MCF 10A (cell line): ENCODE data around the gene GAS6. TPM values are rescaled to one million over a fixed set of nuclear protein-coding genes. Genes with fewer than 3 reads are reported as not detected.
"Not testable (repeated sequence)": the region's sequence is repeated elsewhere in the genome, so short reads cannot be mapped to it uniquely, and the experiment has no call there.

Experiments
- BruUV-seq: library from RNA; stranded (reverse); fragments of 400-500 nt; replicated peaks from 2 replicates; lab custom pipeline; 2021; lab: Mats Ljungman, UMichigan
- CTCF ChIA-PET: fragments of 300-600 bp; sonication (Branson Sonifier 250); formaldehyde crosslinking; extraction: SDS; loops from one replicate; lab custom pipeline; 2021; ENCODE audit warnings: antibody characterized with exemption, inconsistent platforms; lab: Yijun Ruan, JAX
- POLR2A ChIA-PET: fragments of 300-600, 350-650 bp; sonication (Branson Sonifier 250); formaldehyde crosslinking; extraction: SDS; loops from one replicate; lab custom pipeline; 2020; ENCODE audit warnings: antibody characterized with exemption, inconsistent platforms; lab: Yijun Ruan, JAX
- DNase-seq: peaks from one replicate; pipeline ENCODE4 v3.0.0-alpha.2; 2018; ENCODE audit not compliant: unreplicated experiment
- H3K27ac Mint-ChIP-seq: one replicate; pipeline ENCODE4 v1.8.0; 2022; ENCODE audit warnings: mild to moderate bottlenecking, low read depth, mixed read lengths; ENCODE audit not compliant: unreplicated experiment
- H3K27me3 Mint-ChIP-seq: one replicate; pipeline ENCODE4 v1.8.0; 2022; ENCODE audit warnings: mixed read lengths; ENCODE audit not compliant: insufficient read depth, unreplicated experiment
- H3K36me3 Mint-ChIP-seq: one replicate; pipeline ENCODE4 v1.8.0; 2022; ENCODE audit warnings: mild to moderate bottlenecking, moderate library complexity, mixed read lengths; ENCODE audit not compliant: insufficient read depth, unreplicated experiment
- H3K4me1 Mint-ChIP-seq: one replicate; pipeline ENCODE4 v1.8.0; 2022; ENCODE audit warnings: mixed read lengths; ENCODE audit not compliant: insufficient read depth, unreplicated experiment
- H3K4me3 Mint-ChIP-seq: one replicate; pipeline ENCODE4 v1.8.0; 2022; ENCODE audit warnings: mild to moderate bottlenecking, moderate library complexity, mixed read lengths; ENCODE audit not compliant: unreplicated experiment
- H3K9me3 Mint-ChIP-seq: one replicate; pipeline ENCODE4 v1.8.0; 2022; ENCODE audit warnings: mixed read lengths; ENCODE audit not compliant: unreplicated experiment
- CTCF ChIP-seq: fragments of 200-600 bp; IDR thresholded peaks from one replicate; pipeline ENCODE4 v1.8.0; 2022; ENCODE audit warnings: antibody characterized with exemption, mild to moderate bottlenecking; ENCODE audit not compliant: unreplicated experiment
- intact Hi-C: fragments of 100-400 bp; cut with micrococcal nuclease; formaldehyde crosslinking; loops from 2 replicates; pipeline ENCODE4 v1.14.1; 2022
- total RNA-seq: library from RNA; stranded (reverse); gene quantifications from 2 replicates; pipeline ENCODE4 v1.2.3, GENCODE V29; 2022

Gene GAS6
- total RNA-seq, 1 experiment from 2014 or later = 92.3 TPM

- Mint-ChIP-seq H3K27me3 (no peaks in the 10 kb centered on the region), H3K4me3 (no peak overlapping the region), H3K4me1 (no peaks in the 10 kb centered on the region), H3K9me3 (no peaks in the 10 kb centered on the region), H3K27ac (no peak overlapping the region), H3K36me3 (no peaks in the 10 kb centered on the region)
- POLR2A ChIA-PET = no interaction called here
- CTCF ChIA-PET = no interaction called here
- intact Hi-C loops = no loop called here
- no peak for DNase-seq
- TF ChIP-seq CTCF = no peak
- no TSS peak for BruUV-seq
Measured at GRCh38 chr13:113791226-113791625, 72.7 kb downstream of the GAS6 start.

- H3K36me3 Mint-ChIP-seq, H3K27me3 Mint-ChIP-seq, H3K4me1 Mint-ChIP-seq, intact Hi-C loops, POLR2A ChIA-PET, DNase-seq, H3K9me3 Mint-ChIP-seq, H3K27ac Mint-ChIP-seq, BruUV-seq, H3K4me3 Mint-ChIP-seq: not testable (repeated sequence)
- CTCF ChIA-PET = interaction anchor here (0.6 kb wide), 1 partner anchor 12 kb away, joined by 3 read pairs; no protein-coding TSS in a partner anchor
Measured at GRCh38 chr13:113789931-113790330, 73.9 kb downstream of the GAS6 start.

- no peak for TF ChIP-seq CTCF
- no peaks in the 10 kb centered on the region for H3K9me3 Mint-ChIP-seq
- no peak overlapping the region for H3K27ac Mint-ChIP-seq
- intact Hi-C loops = no loop called here
- no peak overlapping the region for H3K4me3 Mint-ChIP-seq
- H3K27me3 Mint-ChIP-seq = no peaks in the 10 kb centered on the region
- CTCF ChIA-PET = interaction anchor here (0.6 kb wide), 1 partner anchor 13 kb away, joined by 3 read pairs; no protein-coding TSS in a partner anchor
- no TSS peak for BruUV-seq
- POLR2A ChIA-PET = no interaction called here
- no peak for DNase-seq
- H3K36me3 Mint-ChIP-seq = no peaks in the 10 kb centered on the region
- no peaks in the 10 kb centered on the region for H3K4me1 Mint-ChIP-seq
Measured at GRCh38 chr13:113789167-113789566, 74.7 kb downstream of the GAS6 start.

- intact Hi-C loops = no loop called here
- no peak overlapping the region for H3K27ac Mint-ChIP-seq
- no peak for DNase-seq
- no peaks in the 10 kb centered on the region for H3K4me1 Mint-ChIP-seq
- no peak for TF ChIP-seq CTCF
- H3K9me3 Mint-ChIP-seq = no peaks in the 10 kb centered on the region
- H3K4me3 Mint-ChIP-seq = no peak overlapping the region
- ChIA-PET CTCF (no interaction called here), POLR2A (no interaction called here)
- H3K27me3 Mint-ChIP-seq = no peaks in the 10 kb centered on the region
- BruUV-seq = no TSS peak
- no peaks in the 10 kb centered on the region for H3K36me3 Mint-ChIP-seq
Measured at GRCh38 chr13:113788413-113789135, 75.3 kb downstream of the GAS6 start.
